Activated naive CD4-positive, alpha-beta T cell treated with anti-CD3 and anti-CD28 coated beads, Interleukin-2, amount 50 U/mL, for 72 hours (primary cell): ENCODE results near the gene NR2C1. TPM values are rescaled to one million over a fixed set of nuclear protein-coding genes. Genes with fewer than 3 reads are reported as not detected.
A peak's percentile ranks its signal among the peaks of the same experiment; 100 is the strongest.
"Not testable (repeated sequence)": the region's sequence is repeated elsewhere in the genome, so short reads cannot be mapped to it uniquely, and the experiment has no call there.

ENCODE experiments used
- ATAC-seq, 2 donors: fragments of 150-1000 bp; cut with Tn5 transposase; 2 replicates each; pipeline ENCODE4 v1.10.0; 2021; ENCODE audit warnings: mild to moderate bottlenecking in 2 of 2, moderate library complexity in 2 of 2
- DNase-seq, 2 donors: peaks; one replicate each; pipeline ENCODE4 v3.0.0; 2021 to 2022; ENCODE audit warnings: low spot score in 2 of 2
- H3K27ac Mint-ChIP-seq, 2 donors: one replicate each; pipeline ENCODE4 v1.8.0; 2022; ENCODE audit warnings: mild to moderate bottlenecking in 2 of 2, mixed read lengths in 2 of 2
- H3K36me3 Mint-ChIP-seq, 2 donors: one replicate each; pipeline ENCODE4 v1.8.0; 2022; ENCODE audit warnings: mixed read lengths in 2 of 2
- H3K9me3 Mint-ChIP-seq, 2 donors: one replicate each; pipeline ENCODE4 v1.8.0; 2022; ENCODE audit warnings: mixed read lengths in 2 of 2
- total RNA-seq, 2 donors: library from RNA; stranded (reverse); gene quantifications; one replicate each; pipeline ENCODE4 v1.2.3, GENCODE V29; 2022

The NR2C1 gene
- total RNA-seq, 2 donors from 2014 or later: 32.3 to 36.9 TPM

- peaks cover 4 to 8% of the 10 kb centered on the region in 2 donors for H3K36me3 Mint-ChIP-seq
- ATAC-seq: no peak
- H3K27ac Mint-ChIP-seq: no peak overlapping the region
- no peak for DNase-seq
- H3K9me3 Mint-ChIP-seq: no peaks in the 10 kb centered on the region
Measured at GRCh38 chr12:95051241-95051640, 22.2 kb downstream of the NR2C1 start.

- DNase-seq (no peak), ATAC-seq (peak in 1 of 2 donors; percentile 50)
- Mint-ChIP-seq H3K9me3 (no peaks in the 10 kb centered on the region), H3K27ac (no peak overlapping the region), H3K36me3 (peaks cover 0 to 4% of the 10 kb centered on the region in 2 donors)
Measured at GRCh38 chr12:95037906-95038305, 35.5 kb downstream of the NR2C1 start.

GRCh38 chr12:95034750-95035149 is 38.7 kb downstream of the NR2C1 start:
- H3K9me3 Mint-ChIP-seq: no peaks in the 10 kb centered on the region
- H3K36me3 Mint-ChIP-seq: peaks cover 0 to 4% of the 10 kb centered on the region in 2 donors
- no peak overlapping the region for H3K27ac Mint-ChIP-seq
- DNase-seq (no peak), ATAC-seq (no peak)

GRCh38 chr12:95022477-95022876 is 50.9 kb downstream of the NR2C1 start:
- Mint-ChIP-seq H3K27ac (no peak overlapping the region), H3K36me3 (no peaks in the 10 kb centered on the region), H3K9me3 (no peaks in the 10 kb centered on the region)
- no peak for ATAC-seq
- no peak for DNase-seq

GRCh38 chr12:95017482-95017881 is 55.9 kb downstream of the NR2C1 start:
- Mint-ChIP-seq H3K36me3 (peaks cover 0 to 7% of the 10 kb centered on the region in 2 donors), H3K27ac (no peak overlapping the region), H3K9me3 (peaks cover 0 to 5% of the 10 kb centered on the region in 2 donors)
- ATAC-seq (no peak), DNase-seq (no peak)

GRCh38 chr12:95016120-95016519 is 57.3 kb downstream of the NR2C1 start:
- Mint-ChIP-seq H3K27ac (no peak overlapping the region), H3K9me3 (peaks cover 0 to 5% of the 10 kb centered on the region in 2 donors), H3K36me3 (peaks cover 0 to 7% of the 10 kb centered on the region in 2 donors)
- DNase-seq: no peak
- no peak for ATAC-seq

GRCh38 chr12:95014554-95014953 is 58.9 kb downstream of the NR2C1 start:
- DNase-seq (no peak), ATAC-seq (no peak)
- Mint-ChIP-seq H3K9me3 (peaks cover 0 to 5% of the 10 kb centered on the region in 2 donors), H3K36me3 (peaks cover 0 to 14% of the 10 kb centered on the region in 2 donors), H3K27ac (no peak overlapping the region)

- ATAC-seq (no peak), DNase-seq (no peak)
- peaks cover 28 to 35% of the 10 kb centered on the region in 2 donors for H3K36me3 Mint-ChIP-seq
- H3K9me3 Mint-ChIP-seq: peaks cover 8 to 18% of the 10 kb centered on the region in 2 donors
- peak overlapping the region in 1 of 2 donors; percentile 7 for H3K27ac Mint-ChIP-seq
Measured at GRCh38 chr12:95006206-95006605, 67.2 kb downstream of the NR2C1 start.

- ATAC-seq (no peak), DNase-seq (no peak)
- Mint-ChIP-seq H3K36me3 (peaks cover 32 to 34% of the 10 kb centered on the region in 2 donors), H3K27ac (peak overlapping the region; percentile 25 to 92), H3K9me3 (peaks cover 8 to 18% of the 10 kb centered on the region in 2 donors)
Measured at GRCh38 chr12:95004610-95005009, 68.8 kb downstream of the NR2C1 start.

- peaks cover 39 to 41% of the 10 kb centered on the region in 2 donors for H3K36me3 Mint-ChIP-seq
- DNase-seq: no peak
Measured at GRCh38 chr12:95003921-95004272, 69.5 kb downstream of the NR2C1 start.

GRCh38 chr12:95003213-95003920 is 70.1 kb downstream of the NR2C1 start, which contains the start of gene NDUFA12:
NDUFA12 (minus strand) TSS chr12:95003697; CDS start chr12:95003680, 17 bp downstream.
- Mint-ChIP-seq H3K9me3 (peaks cover 8 to 18% of the 10 kb centered on the region in 2 donors), H3K36me3 (peaks cover 42 to 46% of the 10 kb centered on the region in 2 donors), H3K27ac (peak within 1 kb of the TSS; percentile 92 to 95)
- peak; percentile 92 to 97 for DNase-seq
- peak; percentile 99 to 100 for ATAC-seq

More at GRCh38 chr12:95003921-95004272, 69.5 kb downstream of the NR2C1 start:
- peak overlapping the region; percentile 92 to 95 for H3K27ac Mint-ChIP-seq
- peak in 1 of 2 donors; percentile 8 for ATAC-seq
- peaks cover 8 to 18% of the 10 kb centered on the region in 2 donors for H3K9me3 Mint-ChIP-seq

- no peak for DNase-seq
- no peak for ATAC-seq
Measured at GRCh38 chr12:95002754-95003153, 70.7 kb downstream of the NR2C1 start.

GRCh38 chr12:94998326-94998725 is 75.1 kb downstream of the NR2C1 start:
- H3K36me3 Mint-ChIP-seq: peaks cover 23 to 28% of the 10 kb centered on the region in 2 donors
- DNase-seq (no peak), ATAC-seq (no peak)
- H3K9me3 Mint-ChIP-seq: no peaks in the 10 kb centered on the region
- H3K27ac Mint-ChIP-seq: no peak overlapping the region

More at GRCh38 chr12:95002754-95003153, 70.7 kb downstream of the NR2C1 start:
- peaks cover 8 to 18% of the 10 kb centered on the region in 2 donors for H3K9me3 Mint-ChIP-seq
- H3K27ac Mint-ChIP-seq: peak overlapping the region; percentile 92 to 95
- H3K36me3 Mint-ChIP-seq: peaks cover 42 to 52% of the 10 kb centered on the region in 2 donors

- no peak overlapping the region for H3K27ac Mint-ChIP-seq
- H3K9me3 Mint-ChIP-seq: no peaks in the 10 kb centered on the region
- H3K36me3 Mint-ChIP-seq: peaks cover 17 to 32% of the 10 kb centered on the region in 2 donors
- DNase-seq (no peak), ATAC-seq (no peak)
Measured at GRCh38 chr12:94997726-94998125, 75.7 kb downstream of the NR2C1 start.

GRCh38 chr12:94997061-94997460 is 76.4 kb downstream of the NR2C1 start:
- H3K9me3 Mint-ChIP-seq: no peaks in the 10 kb centered on the region
- ATAC-seq (no peak), DNase-seq (no peak)
- no peak overlapping the region for H3K27ac Mint-ChIP-seq
- H3K36me3 Mint-ChIP-seq: peaks cover 14 to 38% of the 10 kb centered on the region in 2 donors

- Mint-ChIP-seq H3K36me3 (peaks cover 8 to 39% of the 10 kb centered on the region in 2 donors), H3K9me3 (no peaks in the 10 kb centered on the region), H3K27ac (no peak overlapping the region)
- ATAC-seq (peak in 1 of 2 donors; percentile 45), DNase-seq (no peak)
Measured at GRCh38 chr12:94994312-94994711, 79.1 kb downstream of the NR2C1 start.

GRCh38 chr12:94993855-94994254 is 79.6 kb downstream of the NR2C1 start:
- H3K36me3 Mint-ChIP-seq: peaks cover 8 to 39% of the 10 kb centered on the region in 2 donors
- H3K27ac Mint-ChIP-seq, DNase-seq, H3K9me3 Mint-ChIP-seq: not testable (repeated sequence)
- ATAC-seq: peak in 1 of 2 donors; percentile 68

- Mint-ChIP-seq H3K27ac (peak overlapping the region in 1 of 2 donors; percentile 26), H3K36me3 (peaks cover 5 to 32% of the 10 kb centered on the region in 2 donors), H3K9me3 (peaks cover 4 to 5% of the 10 kb centered on the region in 2 donors)
- DNase-seq (no peak), ATAC-seq (peak; percentile 54 to 68)
Measured at GRCh38 chr12:94990222-94990621, 83.2 kb downstream of the NR2C1 start.
